Endothelial cell of umbilical vein (primary cell): Measurements from ENCODE around the gene EZH1. TPM values are rescaled to one million over a fixed set of nuclear protein-coding genes. Genes with fewer than 3 reads are reported as not detected.

ENCODE experiments used
- BruUV-seq: library from RNA; stranded (reverse); fragments of 400-500 nt; replicated peaks from 2 replicates; lab custom pipeline; 2021; lab: Mats Ljungman, UMichigan
- CTCF ChIA-PET: fragments of 300-600, 350-600 bp; sonication (Branson Sonifier 250); formaldehyde crosslinking; loops from one replicate; lab custom pipeline; 2021; ENCODE audit warnings: antibody characterized with exemption, inconsistent platforms; lab: Charles Lee
- POLR2A ChIA-PET: fragments of 300-600, 350-600 bp; sonication (Branson Sonifier 250); formaldehyde crosslinking; loops from one replicate; lab custom pipeline; 2021; ENCODE audit warnings: antibody characterized with exemption, inconsistent platforms; lab: Charles Lee
- DNase-seq: peaks from one replicate; pipeline ENCODE4 v3.0.0-alpha.2; 2011; ENCODE audit warnings: low read depth, low spot score
- FAIRE-seq: peaks from 2 replicates; lab custom pipeline; 2011; peaks lifted over from hg19 to GRCh38; lab: Jason Lieb, UNC
- H2AFZ ChIP-seq: 2 replicates; pipeline ENCODE4 v1.6.0; 2012; ENCODE audit warnings: low read depth, low read length, control low read depth, inconsistent platforms
- H3K27ac ChIP-seq: 2 replicates; pipeline ENCODE4 v1.5.1; 2011; ENCODE audit warnings: low read depth, mild to moderate bottlenecking, control low read depth, low read length, moderate library complexity; ENCODE audit not compliant: insufficient read depth
- H3K27me3 ChIP-seq, 2 experiments: 2 replicates each; pipeline versions ENCODE4 v1.6.0 to v1.6.1; 2011; ENCODE audit warnings: low read length in 2 of 2, mixed read lengths in 1 of 2; ENCODE audit not compliant: control insufficient read depth in 2 of 2, insufficient read depth in 2 of 2
- H3K36me3 ChIP-seq, 2 experiments: 2 replicates in 1 of 2; 3 replicates in 1 of 2; pipeline ENCODE4 v1.5.1; 2011; ENCODE audit warnings: low read length in 2 of 2, mild to moderate bottlenecking in 1 of 2, moderate library complexity in 1 of 2; ENCODE audit not compliant: control insufficient read depth in 2 of 2, insufficient read depth in 2 of 2; ENCODE audit errors: extremely low read depth in 1 of 2
- H3K4me1 ChIP-seq: 3 replicates; pipeline ENCODE4 v1.5.1; 2011; ENCODE audit warnings: mild to moderate bottlenecking, low read length; ENCODE audit not compliant: control insufficient read depth, insufficient read depth; ENCODE audit errors: extremely low read depth
- H3K4me2 ChIP-seq: 2 replicates; pipeline ENCODE4 v1.6.1; 2011; ENCODE audit warnings: low read length, control low read depth, mixed read lengths; ENCODE audit not compliant: insufficient read depth
- H3K4me3 ChIP-seq, 3 experiments: fragments of 200-600 bp in 1 of 3; sonication (generic), shearing (Covaris generic) in 1 of 3; replicated peaks in 1 of 3; 2 replicates each; pipeline ENCODE4 v1.5.1; 2011 to 2016; ENCODE audit warnings: control low read depth in 3 of 3, low read length in 3 of 3, mild to moderate bottlenecking in 2 of 3, inconsistent platforms in 1 of 3, low read depth in 1 of 3, moderate library complexity in 1 of 3; ENCODE audit not compliant: insufficient read depth in 1 of 3
- H3K79me2 ChIP-seq: 2 replicates; pipeline ENCODE4 v1.6.0; 2012; ENCODE audit warnings: low read length, inconsistent platforms; ENCODE audit not compliant: control insufficient read depth, insufficient read depth
- H3K9ac ChIP-seq: replicated peaks from 2 replicates; pipeline ENCODE3; 2011; ENCODE audit warnings: low read length, control low read depth; ENCODE audit not compliant: insufficient read depth; ENCODE audit errors: extremely low read depth
- H3K9me1 ChIP-seq: replicated peaks from 3 replicates; pipeline ENCODE4 v1.6.0; 2011; ENCODE audit warnings: mild to moderate bottlenecking, low read length; ENCODE audit not compliant: control insufficient read depth, insufficient read depth; ENCODE audit errors: extremely low read depth
- H3K9me3 ChIP-seq: replicated peaks from 2 replicates; pipeline ENCODE4 v1.5.1; 2012; ENCODE audit warnings: low read length, inconsistent platforms; ENCODE audit not compliant: control insufficient read depth, insufficient read depth
- H4K20me1 ChIP-seq: replicated peaks from 2 replicates; pipeline ENCODE3; 2011; ENCODE audit warnings: mild to moderate bottlenecking, low read length; ENCODE audit not compliant: control insufficient read depth, insufficient read depth; ENCODE audit errors: extremely low read depth
- EZH2 ChIP-seq: IDR thresholded peaks from 2 replicates; pipeline ENCODE4 v1.6.1; 2012; ENCODE audit warnings: borderline replicate concordance, low read depth, mild to moderate bottlenecking, moderate library complexity, low read length, inconsistent platforms; ENCODE audit not compliant: severe bottlenecking
- GATA2 ChIP-seq: IDR thresholded peaks from 2 replicates; pipeline ENCODE4 v1.7.0; 2011; ENCODE audit warnings: low read depth, mild to moderate bottlenecking, moderate library complexity, mixed read lengths, low read length; ENCODE audit not compliant: insufficient read length, insufficient read depth
- MAX ChIP-seq: IDR thresholded peaks from 2 replicates; pipeline ENCODE4 v1.6.1; 2011; ENCODE audit not compliant: insufficient read depth, insufficient read length
- dilution Hi-C: fragments of 300-500 bp; cut with MboI; formaldehyde crosslinking; loops from one replicate; pipeline ENCODE4 v1.15.0; 2019; ENCODE audit warnings: low sequenced_read_pairs; ENCODE audit not compliant: extremely low pct_ligation_motif_present
- intact Hi-C: fragments of 100-400 bp; cut with micrococcal nuclease; formaldehyde crosslinking; loops from one replicate; pipeline ENCODE4 v1.10.0; 2022
- polyA plus RNA-seq, 4 experiments: library from polyadenylated mRNA; depleted of rRNA in 3 of 4; stranded (reverse) in 3 of 4; unstranded in 1 of 4; fragments of >200 nt; gene quantifications; 2 replicates each; pipeline versions ENCODE4 v1.2.1 to v1.2.3, GENCODE V29; 2011 to 2012; ENCODE audit warnings: missing spikeins in 1 of 4
- total RNA-seq: library from RNA; stranded (reverse); gene quantifications from 2 replicates; pipeline ENCODE4 v1.2.3, GENCODE V29; 2021

Gene EZH1
- total and polyA plus RNA-seq, 2 donors (not counting 3 experiments of a cell fraction or from before 2014, with no cell fraction given) = 31.4 to 33.7 TPM

GRCh38 chr17:42684929-42685556 is 59.8 kb downstream of the EZH1 start:
- Histone ChIP-seq H3K4me2 (no peak overlapping the region), H3K4me3 (no peak overlapping the region), H3K9ac (no peak overlapping the region), H2AFZ (no peak overlapping the region), H3K36me3 (no peaks in the 10 kb centered on the region), H4K20me1 (no peaks in the 10 kb centered on the region), H3K9me3 (no peaks in the 10 kb centered on the region), H3K27me3 (peaks cover 0 to 20% of the 10 kb centered on the region in 2 experiments), H3K4me1 (peaks cover 21% of the 10 kb centered on the region), H3K9me1 (no peaks in the 10 kb centered on the region), H3K27ac (no peak overlapping the region), H3K79me2 (no peaks in the 10 kb centered on the region)
- intact Hi-C loops = no loop called here
- FAIRE-seq (no peak), DNase-seq (no peak)
- dilution Hi-C loops = no loop called here
- TF ChIP-seq EZH2 (peak; percentile 57), MAX (no peak)
- POLR2A ChIA-PET = no interaction called here
- BruUV-seq = no TSS peak
- CTCF ChIA-PET = interaction anchor here (1.0 to 2.7 kb wide), 5 partner anchors 76 to 139 kb away, joined by 3 to 57 read pairs (median 5); partner anchors contain the start of genes BECN1, PSMC3IP, RETREG3 and TUBG1

GRCh38 chr17:42683407-42684034 is 61.3 kb downstream of the EZH1 start:
- dilution Hi-C loops (no loop called here), intact Hi-C loops (no loop called here)
- ChIA-PET CTCF (interaction anchor here (0.7 to 2.7 kb wide), 14 partner anchors 9 to 314 kb away, joined by 3 to 57 read pairs (median 4); partner anchors contain the start of genes BECN1, PSMC3IP, RETREG3 and RPL27), POLR2A (interaction anchor here (0.6 kb wide), 1 partner anchor 267 kb away, joined by 4 read pairs; no protein-coding TSS in a partner anchor)
- Histone ChIP-seq H3K4me2 (peak overlapping the region; percentile 86), H3K9me3 (no peaks in the 10 kb centered on the region), H3K27ac (no peak overlapping the region), H3K36me3 (no peaks in the 10 kb centered on the region), H3K4me3 (peak overlapping the region in 2 of 3 experiments; percentile 7 to 48), H4K20me1 (no peaks in the 10 kb centered on the region), H3K9me1 (no peaks in the 10 kb centered on the region), H2AFZ (no peak overlapping the region), H3K27me3 (peaks cover 0 to 20% of the 10 kb centered on the region in 2 experiments), H3K4me1 (peaks cover 31% of the 10 kb centered on the region), H3K79me2 (no peaks in the 10 kb centered on the region), H3K9ac (no peak overlapping the region)
- FAIRE-seq (no peak), DNase-seq (peak; percentile 32)
- BruUV-seq = no TSS peak
- TF ChIP-seq GATA2 (no peak), EZH2 (peak; percentile 59)
